Muscle layer of duodenum (tissue), 2 donors: ENCODE measurements around the gene DNAJC10.
"Not testable (repeated sequence)": the region's sequence is repeated elsewhere in the genome, so short reads cannot be mapped to it uniquely, and the experiment has no call there.

ENCODE experiments used
- H3K27ac ChIP-seq: one replicate; pipeline ENCODE4 v1.7.0; 2013; ENCODE audit warnings: mild to moderate bottlenecking, low read length
- H3K27me3 ChIP-seq: one replicate; pipeline ENCODE4 v1.7.0; 2013; ENCODE audit warnings: low read depth, mild to moderate bottlenecking, control low read depth, low read length
- H3K36me3 ChIP-seq, 2 donors: one replicate each; pipeline ENCODE4 v1.7.0; 2013; ENCODE audit warnings: low read length in 2 of 2, control low read depth in 1 of 2, mild to moderate bottlenecking in 1 of 2; ENCODE audit not compliant: insufficient read depth in 2 of 2, control insufficient read depth in 1 of 2
- H3K4me1 ChIP-seq, 2 donors: one replicate each; pipeline ENCODE4 v1.7.0; 2013; ENCODE audit warnings: low read length in 2 of 2, mild to moderate bottlenecking in 2 of 2, control low read depth in 1 of 2, moderate library complexity in 1 of 2; ENCODE audit not compliant: insufficient read depth in 2 of 2, control insufficient read depth in 1 of 2
- H3K4me3 ChIP-seq, 2 donors: one replicate each; pipeline ENCODE4 v1.7.0; 2013; ENCODE audit warnings: low read length in 2 of 2, low read depth in 1 of 2, mild to moderate bottlenecking in 1 of 2
- H3K9me3 ChIP-seq, 2 donors: one replicate each; pipeline ENCODE4 v1.7.0; 2013; ENCODE audit warnings: low read length in 2 of 2, control low read depth in 1 of 2, mild to moderate bottlenecking in 1 of 2; ENCODE audit not compliant: control insufficient read depth in 1 of 2
- donor health status: healthy.

DNAJC10 gene

GRCh38 chr2:182695776-182696175 lies 20.3 kb upstream of the DNAJC10 start:
- H3K36me3 ChIP-seq = no peaks in the 10 kb centered on the region
- no peak overlapping the region for H3K4me3 ChIP-seq
- H3K27ac ChIP-seq = no peak overlapping the region

GRCh38 chr2:182698671-182699070 lies 17.4 kb upstream of the DNAJC10 start:
- H3K4me3 ChIP-seq = no peak overlapping the region
- no peaks in the 10 kb centered on the region for H3K27me3 ChIP-seq
- H3K9me3 ChIP-seq = no peaks in the 10 kb centered on the region
- no peaks in the 10 kb centered on the region for H3K36me3 ChIP-seq
- no peaks in the 10 kb centered on the region for H3K4me1 ChIP-seq
- no peak overlapping the region for H3K27ac ChIP-seq

More at GRCh38 chr2:182695776-182696175, 20.3 kb upstream of the DNAJC10 start:
- no peaks in the 10 kb centered on the region for H3K27me3 ChIP-seq
- no peaks in the 10 kb centered on the region for H3K9me3 ChIP-seq
- H3K4me1 ChIP-seq = no peaks in the 10 kb centered on the region

GRCh38 chr2:182705761-182706160 lies 10.3 kb upstream of the DNAJC10 start:
- no peaks in the 10 kb centered on the region for H3K9me3 ChIP-seq
- H3K27me3 ChIP-seq = no peaks in the 10 kb centered on the region
- no peak overlapping the region for H3K27ac ChIP-seq
- no peak overlapping the region for H3K4me3 ChIP-seq
- H3K4me1 ChIP-seq = no peaks in the 10 kb centered on the region
- no peaks in the 10 kb centered on the region for H3K36me3 ChIP-seq

- Histone ChIP-seq H3K27ac (no peak overlapping the region), H3K9me3 (no peaks in the 10 kb centered on the region), H3K27me3 (no peaks in the 10 kb centered on the region), H3K36me3 (no peaks in the 10 kb centered on the region), H3K4me3 (no peak overlapping the region), H3K4me1 (no peaks in the 10 kb centered on the region)
Measured at GRCh38 chr2:182706751-182707150, 9.3 kb upstream of the DNAJC10 start.

GRCh38 chr2:182713601-182714000 lies 2.5 kb upstream of the DNAJC10 start:
- Histone ChIP-seq H3K36me3 (no peaks in the 10 kb centered on the region), H3K4me1 (peaks cover 3 to 12% of the 10 kb centered on the region in 2 donors), H3K27me3 (no peaks in the 10 kb centered on the region), H3K27ac (no peak overlapping the region), H3K9me3 (no peaks in the 10 kb centered on the region), H3K4me3 (no peak overlapping the region)

GRCh38 chr2:182715121-182715891 lies 751 bp upstream of the DNAJC10 start:
- Histone ChIP-seq H3K9me3 (no peaks in the 10 kb centered on the region), H3K36me3 (no peaks in the 10 kb centered on the region), H3K4me1 (peaks cover 3 to 12% of the 10 kb centered on the region in 2 donors), H3K4me3 (peak overlapping the region; percentile 98 to 99), H3K27me3 (no peaks in the 10 kb centered on the region), H3K27ac (peak overlapping the region; percentile 90)

- Histone ChIP-seq H3K36me3 (peaks cover 4 to 5% of the 10 kb centered on the region in 2 donors), H3K4me1 (peaks cover 3 to 12% of the 10 kb centered on the region in 2 donors), H3K4me3 (peak overlapping the region; percentile 98 to 99), H3K9me3 (no peaks in the 10 kb centered on the region), H3K27ac (peak overlapping the region; percentile 90), H3K27me3 (no peaks in the 10 kb centered on the region)
Measured at GRCh38 chr2:182716650-182716979, 558 bp downstream of the DNAJC10 start.

- H3K4me3 ChIP-seq = peak overlapping the region; percentile 98 to 99
- H3K27ac ChIP-seq = no peak overlapping the region
- H3K9me3 ChIP-seq = no peaks in the 10 kb centered on the region
- peaks cover 4 to 6% of the 10 kb centered on the region in 2 donors for H3K36me3 ChIP-seq
- H3K4me1 ChIP-seq = peaks cover 3 to 12% of the 10 kb centered on the region in 2 donors
- no peaks in the 10 kb centered on the region for H3K27me3 ChIP-seq
Measured at GRCh38 chr2:182717416-182717815, 1.4 kb downstream of the DNAJC10 start.

- H3K27ac ChIP-seq = no peak overlapping the region
- H3K4me3 ChIP-seq = peak overlapping the region in 1 of 2 donors; percentile 98
- no peaks in the 10 kb centered on the region for H3K9me3 ChIP-seq
- no peaks in the 10 kb centered on the region for H3K27me3 ChIP-seq
- peaks cover 4 to 8% of the 10 kb centered on the region in 2 donors for H3K36me3 ChIP-seq
- peaks cover 3 to 12% of the 10 kb centered on the region in 2 donors for H3K4me1 ChIP-seq
Measured at GRCh38 chr2:182717816-182718215, 1.8 kb downstream of the DNAJC10 start.

GRCh38 chr2:182718459-182718858 lies 2.4 kb downstream of the DNAJC10 start:
- H3K27ac ChIP-seq = no peak overlapping the region
- H3K4me1 ChIP-seq = peaks cover 3 to 12% of the 10 kb centered on the region in 2 donors
- H3K27me3 ChIP-seq = no peaks in the 10 kb centered on the region
- no peaks in the 10 kb centered on the region for H3K9me3 ChIP-seq
- no peak overlapping the region for H3K4me3 ChIP-seq
- peaks cover 4 to 8% of the 10 kb centered on the region in 2 donors for H3K36me3 ChIP-seq

- H3K4me1 ChIP-seq = peaks cover 3 to 12% of the 10 kb centered on the region in 2 donors
- not testable (repeated sequence) for H3K27ac ChIP-seq, H3K36me3 ChIP-seq, H3K27me3 ChIP-seq, H3K4me3 ChIP-seq, H3K9me3 ChIP-seq
Measured at GRCh38 chr2:182719116-182719515, 3.1 kb downstream of the DNAJC10 start.

- Histone ChIP-seq H3K4me1 (no peaks in the 10 kb centered on the region), H3K27ac (no peak overlapping the region), H3K36me3 (peaks cover 12 to 21% of the 10 kb centered on the region in 2 donors), H3K9me3 (no peaks in the 10 kb centered on the region), H3K27me3 (no peaks in the 10 kb centered on the region), H3K4me3 (no peak overlapping the region)
Measured at GRCh38 chr2:182724656-182725055, 8.6 kb downstream of the DNAJC10 start.
